GM19239 (cell line): ENCODE measurements around the gene RNU6-7.

Experiments used
- DNase-seq: peaks from one replicate; pipeline ENCODE4 v3.0.0; 2011; ENCODE audit warnings: low spot score; ENCODE audit not compliant: insufficient read length
- FAIRE-seq: peaks from 2 replicates; lab custom pipeline; 2011; peaks lifted over from hg19 to GRCh38; lab: Jason Lieb, UNC

The RNU6-7 gene

DNA sequence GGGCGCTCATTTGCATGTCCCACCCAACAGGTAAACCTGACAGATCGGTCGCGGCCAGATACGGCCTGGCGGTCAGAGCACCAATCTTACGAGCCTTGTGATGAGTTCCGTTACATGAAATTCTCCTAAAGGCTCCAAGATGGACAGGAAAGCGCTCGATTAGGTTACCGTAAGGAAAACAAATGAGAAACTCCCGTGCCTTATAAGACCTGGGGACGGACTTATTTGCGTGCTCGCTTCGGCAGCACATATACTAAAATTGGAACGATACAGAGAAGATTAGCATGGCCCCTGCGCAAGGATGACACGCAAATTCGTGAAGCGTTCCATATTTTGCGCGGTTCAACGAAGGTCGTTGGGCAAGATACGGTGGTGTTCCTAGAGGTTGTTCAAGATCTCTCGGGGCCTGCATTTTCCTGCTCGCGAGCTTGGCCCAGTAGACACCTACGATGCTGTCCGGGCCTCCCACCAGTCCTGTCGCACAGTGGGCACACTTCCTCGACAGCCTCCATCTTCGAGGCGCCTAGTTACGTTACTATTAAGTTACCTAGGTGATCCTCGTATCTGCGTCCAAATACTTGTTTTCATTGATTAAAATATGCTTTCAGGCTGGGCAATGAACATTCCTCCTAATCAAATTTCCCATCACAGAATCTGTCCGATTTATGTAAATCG lies at the start of gene RNU6-7:
TSS of gene RNU6-7 (plus strand) at position 230 of the 675 bp plus-strand sequence.
- no peak for FAIRE-seq

DNA sequence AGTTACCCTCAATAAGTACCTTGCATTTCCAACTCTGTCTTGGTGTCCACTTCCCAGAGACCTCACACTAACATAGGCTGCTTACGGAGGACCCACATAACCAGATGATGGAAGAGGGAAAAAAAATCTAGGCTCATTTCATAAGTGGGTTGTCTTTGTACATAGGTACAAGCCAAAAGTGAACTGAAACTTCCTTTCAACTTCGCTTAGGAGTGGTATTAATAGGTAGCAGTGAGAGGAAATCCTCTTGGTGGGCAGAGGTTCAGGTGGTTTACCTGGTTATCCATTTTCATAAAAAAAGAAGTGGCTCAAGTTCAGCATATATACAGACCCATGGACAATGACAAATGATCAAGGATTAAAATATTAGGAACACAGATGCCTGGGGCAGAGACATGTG lies 35.8 kb upstream of the RNU6-7 start:
- DNase-seq (no peak), FAIRE-seq (no peak)

More for the DNA sequence above, at the start of gene RNU6-7:
- DNase-seq: no peak

DNA sequence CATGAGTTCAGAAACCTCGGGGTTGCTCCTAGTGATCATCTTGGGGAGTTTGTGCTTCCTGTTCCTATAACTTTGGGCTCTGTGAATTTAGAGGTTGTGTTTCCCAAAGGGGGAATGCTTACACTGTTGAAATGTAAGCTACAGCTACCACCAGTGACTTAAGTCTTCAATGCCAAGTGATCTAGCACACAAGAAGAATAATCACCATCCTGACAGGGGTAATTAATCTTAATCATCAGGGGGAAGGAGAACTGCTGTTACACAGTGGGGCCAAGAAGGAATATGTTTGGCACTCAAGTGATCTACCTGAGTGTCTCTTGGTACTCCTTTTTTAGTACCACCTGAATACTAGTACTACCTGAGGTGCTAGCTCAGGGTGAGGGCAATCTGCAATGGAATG lies 34.9 kb upstream of the RNU6-7 start:
- DNase-seq: no peak

DNA sequence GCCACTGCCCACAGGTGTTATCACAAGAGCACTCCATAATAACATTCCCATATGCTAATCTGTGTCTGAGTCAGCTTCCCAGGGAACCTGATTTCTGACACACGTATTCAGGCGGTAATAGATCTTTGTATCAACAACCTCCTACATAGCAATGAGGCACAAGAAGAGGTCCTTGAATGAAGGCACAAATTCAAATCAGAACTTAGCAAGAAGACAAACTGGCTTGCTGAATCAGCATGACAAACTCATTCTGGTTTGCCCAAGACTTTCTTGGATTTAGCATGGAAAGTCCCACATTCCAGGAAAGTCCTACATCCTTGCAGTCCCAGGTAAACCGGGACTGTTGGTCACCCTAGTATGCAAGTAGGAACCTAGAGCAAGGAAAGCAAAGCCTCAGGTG lies 33.9 kb upstream of the RNU6-7 start:
- no peak for DNase-seq

More for the DNA sequence above, 34.9 kb upstream of the RNU6-7 start:
- no peak for FAIRE-seq

DNA sequence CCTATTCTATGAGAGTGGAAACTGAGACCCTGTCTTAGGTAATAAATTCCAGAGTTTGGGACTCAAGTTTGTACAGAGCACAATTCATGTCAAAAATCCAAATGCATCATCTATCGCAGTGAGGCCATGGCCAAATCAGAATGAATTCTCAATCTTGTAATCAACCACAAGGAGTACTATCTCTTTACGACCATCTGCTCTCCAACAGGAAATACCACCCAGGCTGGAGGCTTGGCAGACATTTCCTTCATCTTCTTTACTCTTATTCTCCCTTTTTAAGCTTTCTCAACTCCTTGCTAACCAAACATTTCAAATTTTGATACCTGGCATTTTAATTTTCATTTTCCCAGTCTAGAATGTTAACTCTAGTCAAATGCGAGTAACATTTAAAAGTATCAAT lies 32.7 kb upstream of the RNU6-7 start:
- DNase-seq (no peak), FAIRE-seq (no peak)

More for the DNA sequence above, 33.9 kb upstream of the RNU6-7 start:
- no peak for FAIRE-seq

DNA sequence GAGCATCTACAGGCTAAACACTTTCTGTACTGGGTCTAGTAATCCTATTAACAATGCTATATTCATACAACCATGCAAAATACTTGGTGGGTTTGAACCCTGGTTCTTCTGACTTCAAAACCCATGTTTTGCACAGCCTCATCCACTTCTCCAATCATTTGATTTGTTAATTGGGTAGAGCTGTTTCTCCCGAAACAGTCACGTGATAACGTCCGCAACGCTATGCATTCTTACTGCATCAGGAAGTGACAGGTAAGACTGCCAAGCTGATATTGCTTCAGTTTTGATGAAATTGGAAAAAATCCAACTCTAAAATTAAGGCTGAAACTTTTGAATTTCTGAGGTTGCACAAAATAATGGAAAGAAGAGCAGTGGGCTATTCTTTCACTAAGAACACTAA lies 30.4 kb upstream of the RNU6-7 start:
- FAIRE-seq: no peak
- DNase-seq: no peak

DNA sequence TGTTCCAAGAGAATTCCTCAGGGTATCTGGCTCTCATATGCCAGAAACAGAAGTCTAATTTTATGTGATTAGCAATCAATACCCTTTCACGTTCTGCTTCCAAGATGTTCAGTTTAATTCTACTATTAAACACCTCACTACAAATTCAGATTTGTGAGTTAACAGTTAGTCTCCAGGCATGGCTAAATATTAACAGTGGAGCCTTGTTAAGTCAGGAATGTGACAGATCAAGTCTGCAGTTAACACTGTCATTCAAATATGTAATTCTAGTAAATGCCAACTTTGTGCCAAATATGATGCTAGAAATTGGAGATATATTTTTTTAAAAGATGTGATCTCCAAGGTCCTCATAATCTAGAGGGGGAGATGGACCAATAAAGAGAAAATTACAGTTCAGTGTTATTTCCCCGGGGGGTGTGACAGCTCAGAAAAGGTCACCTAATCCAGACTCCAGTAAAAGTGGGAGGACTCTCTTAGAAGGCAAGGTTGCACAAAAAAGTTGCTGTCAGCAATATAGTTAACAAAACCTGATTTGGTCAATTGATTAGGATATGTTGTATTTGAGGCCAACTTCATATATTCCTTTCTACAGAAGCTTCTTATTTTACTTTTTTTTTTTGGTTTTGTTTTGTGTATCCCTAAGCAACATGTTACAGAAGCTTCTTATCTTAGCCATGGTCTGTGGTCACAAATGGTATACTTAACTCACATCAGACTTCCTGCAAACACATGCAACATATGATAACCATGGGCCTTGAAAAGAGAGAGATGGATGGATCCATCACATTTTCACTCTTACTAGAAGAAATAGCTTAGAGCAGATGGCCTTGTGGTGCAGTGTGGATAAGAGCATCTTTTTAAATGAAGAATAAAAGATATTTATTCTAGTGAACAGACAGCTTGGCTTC lies 18.4 kb upstream of the RNU6-7 start:
- FAIRE-seq (no peak), DNase-seq (no peak)

DNA sequence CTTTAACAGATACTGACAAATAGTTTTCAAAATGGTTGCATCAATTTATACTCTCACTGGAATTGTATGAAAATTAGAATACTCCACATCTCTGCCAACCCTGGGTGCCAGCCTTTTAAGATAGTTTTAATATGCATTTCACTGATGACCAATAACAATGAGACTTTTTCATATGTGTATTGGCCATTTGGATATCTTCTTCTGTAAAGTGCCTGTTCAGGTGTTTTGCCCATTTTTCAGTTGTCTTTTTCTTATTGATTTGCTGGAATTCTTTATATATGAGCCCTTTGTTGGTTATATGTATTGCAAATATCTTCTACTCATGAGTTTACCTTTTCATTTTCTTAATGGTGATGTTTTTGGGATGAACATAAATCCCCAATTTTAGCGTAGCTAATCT lies 16.7 kb upstream of the RNU6-7 start:
- FAIRE-seq (no peak), DNase-seq (no peak)

DNA sequence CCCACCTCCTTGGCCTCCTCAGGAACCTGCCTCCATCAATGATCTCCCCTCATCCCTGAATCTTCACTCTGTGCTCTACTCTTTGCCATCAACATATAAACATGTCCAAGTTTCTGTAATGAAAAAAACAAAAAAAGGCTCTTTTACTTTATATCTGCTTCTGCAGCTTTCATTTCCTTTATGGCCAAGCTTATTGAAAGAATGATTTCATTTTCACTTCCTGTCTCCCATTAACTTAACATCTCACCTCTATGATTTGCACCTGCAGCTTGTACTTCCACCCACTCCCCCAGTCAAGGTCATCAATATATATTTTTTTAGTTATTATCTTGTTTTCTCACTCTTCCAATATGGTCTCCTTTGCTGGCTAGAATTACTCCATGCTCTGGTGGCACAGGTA lies 15.6 kb upstream of the RNU6-7 start:
- no peak for FAIRE-seq
- DNase-seq: no peak

DNA sequence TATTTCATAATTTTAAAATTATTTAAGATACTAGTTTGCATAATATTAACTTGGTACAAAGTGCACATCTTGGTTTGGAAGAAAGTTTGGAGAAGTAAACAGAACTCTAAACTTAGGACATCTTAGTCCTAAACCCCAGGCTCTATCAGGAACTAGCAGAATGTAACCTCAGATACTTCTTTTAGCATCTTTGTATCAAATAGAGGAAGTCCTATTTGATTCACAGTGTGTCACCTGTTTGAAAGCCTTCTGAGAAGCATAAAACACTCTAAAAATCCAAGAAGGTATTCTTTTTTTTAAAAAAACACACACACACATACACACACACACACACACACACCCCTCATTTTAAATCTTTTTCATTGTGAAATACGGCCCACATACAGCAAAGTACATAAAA lies 12.0 kb upstream of the RNU6-7 start:
- no peak for DNase-seq
- no peak for FAIRE-seq

DNA sequence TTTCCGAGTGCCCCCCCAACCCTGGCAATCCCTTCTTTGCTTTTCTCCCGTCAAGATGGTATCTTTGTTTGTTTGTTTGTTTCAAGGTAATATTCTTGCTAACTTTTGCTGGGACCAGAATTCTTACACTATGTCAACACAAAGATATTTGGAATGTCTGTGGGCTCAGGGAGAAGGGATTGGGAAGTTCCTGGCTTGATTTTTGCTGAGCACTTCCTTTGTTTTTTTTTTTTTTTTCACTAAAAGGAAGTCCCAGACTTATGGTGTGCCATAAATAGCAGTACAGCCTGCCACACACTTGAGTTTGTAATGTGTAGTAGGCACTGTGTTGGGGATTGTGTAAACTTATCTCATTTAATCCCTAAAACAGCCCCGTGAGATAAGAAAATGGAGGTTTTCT lies 11.2 kb upstream of the RNU6-7 start:
- DNase-seq (no peak), FAIRE-seq (no peak)

DNA sequence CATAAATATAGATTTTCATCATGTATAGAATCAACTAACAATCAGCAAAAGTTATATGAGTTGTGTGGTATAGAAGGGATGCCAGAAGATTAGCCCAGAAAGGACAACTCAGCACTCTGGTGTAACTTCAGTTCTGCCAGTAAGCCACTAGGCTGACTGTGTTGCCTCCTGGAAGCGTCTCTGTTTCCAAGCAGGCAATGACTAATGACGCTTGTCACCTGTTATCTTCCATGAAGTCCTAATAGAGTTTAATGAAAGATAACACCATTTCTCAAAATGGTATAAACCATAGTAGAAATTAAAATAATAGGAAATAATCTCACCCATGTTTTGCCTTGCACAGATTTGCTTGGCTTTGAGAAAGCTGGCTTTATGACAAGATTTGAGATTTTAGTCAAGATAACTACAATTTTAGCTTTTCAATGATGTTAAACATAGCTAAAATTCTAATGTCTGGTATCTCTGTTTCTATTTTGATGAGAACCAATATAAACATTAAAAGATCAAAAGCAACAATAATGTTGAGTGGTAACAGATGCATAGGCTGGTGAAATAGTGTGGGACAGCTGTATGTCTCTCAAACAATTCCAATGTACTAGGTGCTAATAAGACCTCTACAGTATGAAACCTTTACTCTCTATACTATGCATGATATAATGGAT lies 9.0 kb upstream of the RNU6-7 start:
- no peak for DNase-seq
- FAIRE-seq: peak; percentile 28

DNA sequence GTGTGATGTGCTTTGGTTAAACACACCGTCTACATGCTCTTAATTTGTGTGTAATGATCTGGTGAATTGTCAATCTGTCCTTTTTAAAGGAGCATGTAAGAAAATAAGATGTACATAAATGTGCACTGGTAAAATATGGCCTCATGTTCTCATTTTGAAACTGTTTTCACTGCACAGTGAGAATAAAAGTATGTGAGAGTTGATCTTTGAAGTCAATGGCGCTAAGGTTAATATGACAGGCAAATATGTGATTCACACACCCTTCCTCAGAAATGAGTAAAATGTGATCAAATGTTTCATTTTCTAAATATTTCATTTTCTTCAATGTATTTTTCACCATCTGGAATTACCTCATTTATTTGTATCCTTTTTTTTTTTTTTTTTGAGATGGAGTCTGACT lies 8.3 kb upstream of the RNU6-7 start:
- FAIRE-seq (no peak), DNase-seq (no peak)

DNA sequence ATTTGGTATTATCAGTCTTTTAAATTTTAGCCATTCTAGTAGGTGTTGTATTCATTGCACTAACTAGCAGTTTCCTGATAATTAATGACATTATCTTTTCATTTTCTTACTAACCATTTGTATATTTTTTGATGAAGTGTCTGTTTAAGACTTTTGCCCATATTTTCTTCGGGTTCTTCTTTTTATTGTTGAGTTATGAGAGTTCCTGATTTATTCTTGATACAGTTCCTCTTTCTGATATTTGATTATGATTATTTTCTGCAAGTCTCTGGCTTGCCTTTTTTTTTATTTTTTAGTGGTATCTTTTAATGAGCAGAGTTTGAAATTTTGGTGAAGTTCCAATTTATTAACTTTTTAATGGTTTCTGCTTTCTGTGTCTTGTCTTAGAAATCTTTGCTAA lies 6.2 kb upstream of the RNU6-7 start:
- FAIRE-seq (no peak), DNase-seq (no peak)

DNA sequence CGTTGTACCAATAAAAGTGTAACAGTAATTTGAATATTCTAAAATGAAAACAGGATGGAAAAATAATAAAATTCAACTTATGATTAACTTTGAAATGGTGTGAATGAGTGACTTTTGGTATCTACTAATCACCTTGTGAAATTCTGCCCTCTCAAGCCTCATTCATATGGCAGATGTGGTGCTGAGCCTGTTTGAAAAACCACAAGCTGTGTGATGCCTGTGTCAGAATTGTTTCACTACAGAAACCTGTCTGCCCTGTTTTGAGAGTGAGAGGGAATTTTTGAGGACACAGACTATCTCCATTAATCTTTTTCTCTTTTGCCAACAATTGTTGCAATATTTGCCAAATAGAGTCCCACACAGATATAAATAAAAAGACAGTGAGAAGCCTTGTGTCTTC lies 3.9 kb upstream of the RNU6-7 start:
- FAIRE-seq (peak; percentile 87), DNase-seq (no peak)

DNA sequence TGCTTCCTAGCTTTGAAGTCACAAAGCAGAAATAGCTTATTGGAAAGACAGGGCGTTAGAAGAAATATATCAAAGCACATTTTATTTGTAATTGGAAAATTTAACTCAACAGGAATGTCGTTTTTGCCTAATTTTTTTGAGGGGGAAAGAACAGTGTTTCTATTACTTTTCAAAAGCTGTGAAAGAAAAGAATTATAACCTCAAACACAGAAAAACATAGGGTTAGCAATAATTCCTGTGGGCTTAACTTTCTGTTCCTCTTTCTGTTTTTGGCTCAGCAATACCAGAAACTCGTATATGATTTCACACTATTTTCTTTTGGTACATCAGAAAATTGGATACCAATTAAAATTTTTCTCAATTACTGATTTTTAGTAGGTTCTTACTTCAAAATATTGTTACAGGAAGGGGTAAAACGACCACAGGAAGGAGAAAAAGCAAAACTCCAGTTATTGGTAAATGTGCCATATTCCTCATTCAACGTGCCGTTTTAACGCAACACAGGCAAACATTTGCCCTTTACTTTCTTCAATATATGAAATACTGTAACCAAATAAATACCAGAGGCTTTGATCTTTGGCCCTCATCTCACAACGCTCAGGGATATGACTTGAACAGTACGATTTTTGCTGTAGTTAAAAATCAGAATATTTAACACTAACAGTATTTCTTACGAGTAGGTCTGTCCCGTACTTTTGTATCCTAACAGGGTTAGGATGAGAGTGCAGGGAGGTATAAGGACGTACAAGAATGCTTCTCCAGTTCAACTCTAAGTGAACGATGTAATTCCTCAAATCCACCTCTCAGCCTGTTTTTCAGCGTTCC lies 1.3 kb upstream of the RNU6-7 start:
- no peak for FAIRE-seq
- no peak for DNase-seq

DNA sequence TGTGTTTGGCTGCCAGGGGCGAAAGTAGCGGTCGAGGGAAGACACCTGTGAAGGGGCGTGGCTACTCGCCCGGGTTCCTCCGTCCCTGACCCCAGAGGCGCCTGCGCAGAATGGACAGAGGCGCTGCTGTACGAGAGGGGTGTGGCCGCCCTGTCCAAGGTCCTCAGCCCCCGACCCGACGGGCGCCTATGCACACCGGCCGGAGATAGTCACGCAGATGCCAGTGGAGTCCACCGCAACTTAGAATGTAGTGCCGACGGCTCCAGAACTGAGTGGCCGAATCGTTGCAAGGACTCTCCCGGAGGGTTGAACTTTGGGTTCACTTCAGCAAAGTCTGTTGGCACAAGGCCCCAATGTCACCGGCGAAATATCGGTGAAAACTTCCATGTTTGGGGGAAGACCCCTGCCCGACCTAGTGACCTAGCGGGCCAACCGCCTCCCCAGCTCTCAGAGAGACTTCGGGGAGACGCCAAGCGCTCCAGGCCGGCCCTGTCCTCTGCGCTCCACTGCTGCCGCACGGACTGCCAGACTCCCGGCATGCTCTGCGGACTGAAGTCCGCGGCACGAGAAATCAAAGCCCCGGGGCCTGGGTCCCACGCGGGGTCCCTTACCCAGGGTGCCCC lies 541 bp upstream of the RNU6-7 start:
- FAIRE-seq (peak; percentile 14), DNase-seq (no peak)

DNA sequence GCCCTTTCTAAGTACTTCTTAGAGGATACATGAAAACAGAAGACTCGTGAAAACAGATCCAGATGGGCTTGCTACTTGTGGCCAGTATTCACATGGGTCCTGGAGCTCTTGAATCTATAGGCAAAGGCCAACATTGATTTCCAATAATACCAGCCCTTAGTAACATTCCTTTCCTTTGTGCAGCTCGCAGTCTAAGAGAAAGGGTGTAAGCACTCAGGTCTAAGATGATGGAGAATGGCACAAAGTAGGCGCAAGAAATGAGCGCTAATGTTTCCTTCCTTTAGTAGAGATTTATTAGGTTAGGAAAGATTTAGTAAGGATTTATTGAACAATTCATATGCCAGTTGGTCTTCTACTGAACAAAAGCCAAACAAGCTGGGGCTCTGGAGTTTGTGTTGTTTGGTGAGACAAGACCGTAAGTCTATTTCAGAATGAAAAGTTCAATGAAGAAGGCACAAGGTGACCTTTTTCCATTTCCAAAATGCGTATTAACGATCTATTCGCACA lies 699 bp downstream of the RNU6-7 start:
- FAIRE-seq: no peak
- no peak for DNase-seq

DNA sequence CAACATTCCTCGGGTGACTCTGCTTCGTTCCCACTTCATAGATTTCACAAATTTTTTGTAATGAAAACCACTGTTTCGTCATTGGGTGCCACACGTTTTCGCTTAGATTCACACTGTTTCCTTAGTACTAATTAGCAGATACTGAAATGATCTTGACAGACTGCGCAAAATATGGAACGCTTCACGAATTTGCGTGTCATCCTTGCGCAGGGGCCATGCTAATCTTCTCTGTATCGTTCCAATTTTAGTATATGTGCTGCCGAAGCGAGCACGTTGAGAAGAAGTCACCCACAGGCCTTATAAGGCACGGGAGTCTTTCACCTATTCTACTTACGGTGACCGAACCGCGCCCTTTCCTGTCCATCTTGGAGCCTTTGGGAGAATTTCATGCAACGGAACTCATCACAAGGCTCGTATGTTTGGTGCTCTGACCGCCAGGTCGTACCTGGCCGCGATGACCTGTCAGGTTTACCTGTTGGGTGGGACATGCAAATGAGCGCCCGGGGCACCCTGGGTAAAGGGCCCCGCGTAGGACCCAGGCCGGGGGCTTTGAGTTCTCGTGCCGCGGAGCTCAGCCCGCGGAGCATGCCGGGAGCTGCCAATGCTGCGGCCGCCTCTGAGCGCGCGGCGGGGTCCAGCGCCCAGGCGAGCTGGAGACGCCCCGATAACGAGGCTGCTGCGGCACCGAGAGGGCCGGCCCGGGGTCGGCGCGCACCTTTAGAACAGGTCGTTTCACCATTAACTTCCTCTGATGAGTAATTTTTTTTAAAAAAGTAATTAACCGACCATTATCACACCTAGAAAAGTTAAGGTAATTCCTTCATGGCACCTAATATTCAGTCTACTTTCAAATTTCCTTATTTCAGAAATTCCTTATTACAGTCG lies 1.4 kb downstream of the RNU6-7 start, which contains the start of gene RNU6-8:
TSS of gene RNU6-8 (minus strand) at position 272 of the 885 bp plus-strand sequence.
- DNase-seq: no peak
- FAIRE-seq: peak; percentile 93
